Astrocyte (in vitro differentiated cells and primary cell): ENCODE measurements around the gene TDP1. TPM values are rescaled to one million over a fixed set of nuclear protein-coding genes. Genes with fewer than 3 reads are reported as not detected.
A peak's percentile ranks its signal among the peaks of the same experiment; 100 is the strongest.

Experiments used
- DNase-seq: peaks from one replicate; pipeline ENCODE4 v3.0.0-alpha.2; 2010; ENCODE audit warnings: low read depth
- FAIRE-seq: peaks from 2 replicates; lab custom pipeline; 2011; peaks lifted over from hg19 to GRCh38; lab: Jason Lieb, UNC
- H2AFZ ChIP-seq: 2 replicates; pipeline ENCODE4 v1.6.0; 2012; ENCODE audit warnings: low read depth, low read length, inconsistent platforms
- H3K27ac ChIP-seq: 2 replicates; pipeline ENCODE4 v1.5.1; 2011; ENCODE audit warnings: low read depth, low read length, inconsistent platforms
- H3K27me3 ChIP-seq: 2 replicates; pipeline ENCODE4 v1.6.0; 2011; ENCODE audit warnings: low read length, inconsistent platforms; ENCODE audit not compliant: insufficient read depth
- H3K36me3 ChIP-seq: 2 replicates; pipeline ENCODE4 v1.5.1; 2011; ENCODE audit warnings: low read length, inconsistent platforms; ENCODE audit not compliant: insufficient read depth
- H3K4me1 ChIP-seq: 2 replicates; pipeline ENCODE4 v1.5.1; 2011; ENCODE audit warnings: low read length, inconsistent platforms; ENCODE audit not compliant: insufficient read depth
- H3K4me2 ChIP-seq: 2 replicates; pipeline ENCODE4 v1.6.0; 2012; ENCODE audit warnings: low read length, inconsistent platforms
- H3K4me3 ChIP-seq: 2 replicates; pipeline ENCODE4 v1.5.1; 2011; ENCODE audit warnings: low read depth, mild to moderate bottlenecking, low read length, inconsistent platforms; ENCODE audit not compliant: insufficient read depth
- H3K79me2 ChIP-seq: 2 replicates; pipeline ENCODE4 v1.6.0; 2012; ENCODE audit warnings: mild to moderate bottlenecking, low read length, inconsistent platforms; ENCODE audit not compliant: insufficient read depth
- H3K9ac ChIP-seq: 2 replicates; pipeline ENCODE4 v1.6.0; 2012; ENCODE audit warnings: mild to moderate bottlenecking, low read length, inconsistent platforms
- H3K9me3 ChIP-seq: 2 replicates; pipeline ENCODE4 v1.5.1; 2012; ENCODE audit warnings: low read depth, mild to moderate bottlenecking, low read length, inconsistent platforms; ENCODE audit not compliant: insufficient read depth
- H4K20me1 ChIP-seq: 2 replicates; pipeline ENCODE4 v1.6.0; 2012; ENCODE audit warnings: low read length, inconsistent platforms; ENCODE audit not compliant: insufficient read depth
- H3K27ac Mint-ChIP-seq: one replicate; pipeline ENCODE4 v1.8.0; 2021; ENCODE audit warnings: mild to moderate bottlenecking, mixed read lengths; ENCODE audit not compliant: unreplicated experiment
- H3K27me3 Mint-ChIP-seq: one replicate; pipeline ENCODE4 v1.8.0; 2021; ENCODE audit warnings: low read depth, mixed read lengths; ENCODE audit not compliant: unreplicated experiment
- H3K36me3 Mint-ChIP-seq: one replicate; pipeline ENCODE4 v1.8.0; 2021; ENCODE audit warnings: low read depth, mixed read lengths; ENCODE audit not compliant: unreplicated experiment
- H3K4me1 Mint-ChIP-seq: one replicate; pipeline ENCODE4 v1.8.0; 2021; ENCODE audit warnings: low read depth, mixed read lengths; ENCODE audit not compliant: unreplicated experiment
- H3K4me3 Mint-ChIP-seq: one replicate; pipeline ENCODE4 v1.8.0; 2021; ENCODE audit warnings: mild to moderate bottlenecking, moderate library complexity, mixed read lengths; ENCODE audit not compliant: unreplicated experiment
- H3K9me3 Mint-ChIP-seq: one replicate; pipeline ENCODE4 v1.8.0; 2021; ENCODE audit warnings: mild to moderate bottlenecking, mixed read lengths; ENCODE audit not compliant: unreplicated experiment
- EZH2 ChIP-seq: IDR thresholded peaks from 2 replicates; pipeline ENCODE4 v1.6.1; 2012; ENCODE audit warnings: mild to moderate bottlenecking, low read length, inconsistent platforms; ENCODE audit not compliant: insufficient read depth
- total RNA-seq: library from RNA; stranded (reverse); gene quantifications from 2 replicates; pipeline ENCODE4 v1.2.1, GENCODE V29; 2021
- TF ChIP-seq, protein P1 (sequence below): IDR thresholded peaks from 2 replicates; pipeline ENCODE4 v1.5.1; 2011; ENCODE audit warnings: low read depth, mild to moderate bottlenecking, inconsistent platforms, low read length, moderate library complexity; ENCODE audit not compliant: insufficient read depth

The TDP1 gene
- total RNA-seq, 1 donor from 2014 or later, result 17.0 TPM

DNA sequence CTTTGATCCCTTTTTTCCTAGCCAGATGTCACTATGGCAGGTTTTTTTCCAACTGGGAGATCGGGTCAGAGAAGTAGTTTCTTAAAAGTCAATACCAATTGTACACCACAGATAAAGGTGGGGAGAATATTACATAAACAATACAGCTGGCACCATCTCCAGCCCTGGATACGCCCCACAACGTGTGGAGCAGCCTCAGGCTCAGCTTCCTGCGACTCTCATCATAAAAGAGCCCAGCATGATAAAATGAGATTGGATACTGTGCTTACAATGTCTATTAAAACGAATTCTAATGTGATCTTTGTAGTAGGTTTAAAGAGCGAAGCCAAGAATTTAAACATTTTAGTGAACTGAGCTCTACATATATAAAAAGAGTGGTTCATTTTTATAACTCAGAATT is 22.7 kb upstream of the TDP1 start:
- DNase-seq, result no peak
- H3K79me2 ChIP-seq, result no peaks in the 10 kb centered on the region
- H3K36me3 ChIP-seq, result peaks cover 5% of the 10 kb centered on the region
- H3K27ac Mint-ChIP-seq, result no peak overlapping the region
- no peak overlapping the region for H3K4me2 ChIP-seq
- peaks cover 2% of the 10 kb centered on the region for H3K36me3 Mint-ChIP-seq
- H3K27me3 Mint-ChIP-seq, result no peaks in the 10 kb centered on the region
- no peak overlapping the region for H3K4me3 Mint-ChIP-seq
- no peak overlapping the region for H2AFZ ChIP-seq
- H3K9ac ChIP-seq, result no peak overlapping the region
- no peak overlapping the region for H3K4me3 ChIP-seq
- no peaks in the 10 kb centered on the region for H3K9me3 Mint-ChIP-seq
- no peaks in the 10 kb centered on the region for H4K20me1 ChIP-seq
- no peaks in the 10 kb centered on the region for H3K9me3 ChIP-seq
- no peak overlapping the region for H3K27ac ChIP-seq
- no peaks in the 10 kb centered on the region for H3K4me1 Mint-ChIP-seq
- no peaks in the 10 kb centered on the region for H3K4me1 ChIP-seq
- TF ChIP-seq EZH2, result no peak
- TF ChIP-seq, protein P1, sequence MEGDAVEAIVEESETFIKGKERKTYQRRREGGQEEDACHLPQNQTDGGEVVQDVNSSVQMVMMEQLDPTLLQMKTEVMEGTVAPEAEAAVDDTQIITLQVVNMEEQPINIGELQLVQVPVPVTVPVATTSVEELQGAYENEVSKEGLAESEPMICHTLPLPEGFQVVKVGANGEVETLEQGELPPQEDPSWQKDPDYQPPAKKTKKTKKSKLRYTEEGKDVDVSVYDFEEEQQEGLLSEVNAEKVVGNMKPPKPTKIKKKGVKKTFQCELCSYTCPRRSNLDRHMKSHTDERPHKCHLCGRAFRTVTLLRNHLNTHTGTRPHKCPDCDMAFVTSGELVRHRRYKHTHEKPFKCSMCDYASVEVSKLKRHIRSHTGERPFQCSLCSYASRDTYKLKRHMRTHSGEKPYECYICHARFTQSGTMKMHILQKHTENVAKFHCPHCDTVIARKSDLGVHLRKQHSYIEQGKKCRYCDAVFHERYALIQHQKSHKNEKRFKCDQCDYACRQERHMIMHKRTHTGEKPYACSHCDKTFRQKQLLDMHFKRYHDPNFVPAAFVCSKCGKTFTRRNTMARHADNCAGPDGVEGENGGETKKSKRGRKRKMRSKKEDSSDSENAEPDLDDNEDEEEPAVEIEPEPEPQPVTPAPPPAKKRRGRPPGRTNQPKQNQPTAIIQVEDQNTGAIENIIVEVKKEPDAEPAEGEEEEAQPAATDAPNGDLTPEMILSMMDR, result no peak
- FAIRE-seq, result peak; percentile 17
- H3K27me3 ChIP-seq, result no peaks in the 10 kb centered on the region

- no peak overlapping the region for H3K27ac ChIP-seq
- no peak overlapping the region for H3K9ac ChIP-seq
- H3K36me3 ChIP-seq, result no peaks in the 10 kb centered on the region
- H3K79me2 ChIP-seq, result no peaks in the 10 kb centered on the region
- no peak for DNase-seq
- H3K27me3 ChIP-seq, result no peaks in the 10 kb centered on the region
- no peak for FAIRE-seq
- no peaks in the 10 kb centered on the region for H3K9me3 ChIP-seq
- no peak for TF ChIP-seq EZH2
- TF ChIP-seq, protein P1, result no peak
- Mint-ChIP-seq H3K36me3 (no peaks in the 10 kb centered on the region), H3K27me3 (no peaks in the 10 kb centered on the region), H3K9me3 (no peaks in the 10 kb centered on the region), H3K4me1 (no peaks in the 10 kb centered on the region), H3K27ac (no peak overlapping the region), H3K4me3 (no peak overlapping the region)
- no peak overlapping the region for H3K4me2 ChIP-seq
- H4K20me1 ChIP-seq, result no peaks in the 10 kb centered on the region
- H3K4me3 ChIP-seq, result no peak overlapping the region
- no peaks in the 10 kb centered on the region for H3K4me1 ChIP-seq
- H2AFZ ChIP-seq, result no peak overlapping the region
These were observed 19.0 kb upstream of the TDP1 start for GRCh38 chr14:89936654-89937185.

DNA sequence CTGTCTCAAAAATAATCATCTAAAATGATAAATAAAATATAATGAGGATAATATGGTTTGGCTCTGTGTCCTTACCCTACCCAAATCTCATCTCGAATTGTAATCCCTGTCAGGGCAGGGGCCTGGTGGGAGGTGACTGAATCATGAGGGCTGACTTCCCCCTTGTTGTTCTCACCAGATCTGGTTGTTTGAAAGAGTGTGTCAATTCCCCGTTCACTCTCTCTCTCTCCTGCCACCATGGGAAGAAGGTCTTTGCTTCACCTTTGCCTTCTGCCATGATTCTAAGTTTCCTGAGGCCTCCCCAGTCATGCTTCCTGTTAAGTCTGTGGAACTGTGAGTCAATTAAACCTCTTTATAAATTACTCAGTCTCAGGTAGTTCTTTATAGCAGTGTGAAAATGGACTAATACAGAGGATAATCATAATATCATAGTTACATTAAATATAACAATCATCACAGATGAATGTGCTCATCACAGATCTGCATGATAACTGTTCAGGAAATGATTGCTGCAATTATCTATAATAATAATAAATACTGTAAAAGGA is 13.8 kb upstream of the TDP1 start:
- Histone ChIP-seq H3K79me2 (no peaks in the 10 kb centered on the region), H3K9me3 (no peaks in the 10 kb centered on the region), H3K36me3 (no peaks in the 10 kb centered on the region), H3K9ac (no peak overlapping the region), H4K20me1 (no peaks in the 10 kb centered on the region), H3K27ac (no peak overlapping the region), H3K4me3 (no peak overlapping the region), H3K4me2 (no peak overlapping the region), H3K27me3 (no peaks in the 10 kb centered on the region), H3K4me1 (no peaks in the 10 kb centered on the region), H2AFZ (no peak overlapping the region)
- Mint-ChIP-seq H3K27ac (no peak overlapping the region), H3K27me3 (no peaks in the 10 kb centered on the region), H3K4me1 (no peaks in the 10 kb centered on the region), H3K4me3 (no peak overlapping the region), H3K9me3 (no peaks in the 10 kb centered on the region), H3K36me3 (no peaks in the 10 kb centered on the region)
- no peak for FAIRE-seq
- DNase-seq, result no peak
- no peak for TF ChIP-seq EZH2
- TF ChIP-seq, protein P1, result no peak
